B cell (primary cell): ENCODE results near the gene SNAPC5.

Experiments used
- EZH2 ChIP-seq: IDR thresholded peaks from 2 replicates; pipeline ENCODE4 v1.6.1; 2012; ENCODE audit warnings: borderline replicate concordance, low read depth, mild to moderate bottlenecking, moderate library complexity, low read length; ENCODE audit not compliant: insufficient read depth, poor library complexity, severe bottlenecking
- TF ChIP-seq, protein P1 (sequence below): fragments of 200-600 bp; IDR thresholded peaks from one replicate; pipeline ENCODE4 v1.8.0; 2022; ENCODE audit warnings: antibody characterized with exemption, mild to moderate bottlenecking

DNA sequence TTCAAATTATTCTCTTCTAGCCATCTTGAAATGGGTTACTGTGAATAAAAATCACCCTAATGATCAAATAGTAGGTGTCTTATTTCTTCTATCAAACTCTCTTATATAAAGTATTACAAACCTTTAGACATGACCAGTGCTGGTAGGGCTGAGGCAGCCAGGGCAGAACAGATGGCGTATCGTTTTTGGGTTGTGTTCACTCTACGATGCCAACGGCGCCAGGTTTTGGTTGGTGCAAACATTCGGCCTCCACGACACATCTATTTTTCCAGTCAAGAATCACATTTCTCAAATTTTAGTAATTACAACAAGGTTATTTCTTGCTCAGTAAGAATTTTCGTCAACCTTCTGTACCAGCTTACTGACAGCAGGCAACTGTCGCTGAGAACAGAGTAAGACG lies 4.9 kb upstream of the SNAPC5 start:
- TF ChIP-seq, protein P1, sequence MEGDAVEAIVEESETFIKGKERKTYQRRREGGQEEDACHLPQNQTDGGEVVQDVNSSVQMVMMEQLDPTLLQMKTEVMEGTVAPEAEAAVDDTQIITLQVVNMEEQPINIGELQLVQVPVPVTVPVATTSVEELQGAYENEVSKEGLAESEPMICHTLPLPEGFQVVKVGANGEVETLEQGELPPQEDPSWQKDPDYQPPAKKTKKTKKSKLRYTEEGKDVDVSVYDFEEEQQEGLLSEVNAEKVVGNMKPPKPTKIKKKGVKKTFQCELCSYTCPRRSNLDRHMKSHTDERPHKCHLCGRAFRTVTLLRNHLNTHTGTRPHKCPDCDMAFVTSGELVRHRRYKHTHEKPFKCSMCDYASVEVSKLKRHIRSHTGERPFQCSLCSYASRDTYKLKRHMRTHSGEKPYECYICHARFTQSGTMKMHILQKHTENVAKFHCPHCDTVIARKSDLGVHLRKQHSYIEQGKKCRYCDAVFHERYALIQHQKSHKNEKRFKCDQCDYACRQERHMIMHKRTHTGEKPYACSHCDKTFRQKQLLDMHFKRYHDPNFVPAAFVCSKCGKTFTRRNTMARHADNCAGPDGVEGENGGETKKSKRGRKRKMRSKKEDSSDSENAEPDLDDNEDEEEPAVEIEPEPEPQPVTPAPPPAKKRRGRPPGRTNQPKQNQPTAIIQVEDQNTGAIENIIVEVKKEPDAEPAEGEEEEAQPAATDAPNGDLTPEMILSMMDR: no peak
- no peak for TF ChIP-seq EZH2
